ENCODE measurements around the gene STEAP1B. TPM values are rescaled to one million over a fixed set of nuclear protein-coding genes. Genes with fewer than 3 reads are reported as not detected.
"Not testable (repeated sequence)": the region's sequence is repeated elsewhere in the genome, so short reads cannot be mapped to it uniquely, and the experiment has no call there.

The STEAP1B gene
- polyA plus RNA-seq, 1 experiment, result 1.4 TPM

DNA sequence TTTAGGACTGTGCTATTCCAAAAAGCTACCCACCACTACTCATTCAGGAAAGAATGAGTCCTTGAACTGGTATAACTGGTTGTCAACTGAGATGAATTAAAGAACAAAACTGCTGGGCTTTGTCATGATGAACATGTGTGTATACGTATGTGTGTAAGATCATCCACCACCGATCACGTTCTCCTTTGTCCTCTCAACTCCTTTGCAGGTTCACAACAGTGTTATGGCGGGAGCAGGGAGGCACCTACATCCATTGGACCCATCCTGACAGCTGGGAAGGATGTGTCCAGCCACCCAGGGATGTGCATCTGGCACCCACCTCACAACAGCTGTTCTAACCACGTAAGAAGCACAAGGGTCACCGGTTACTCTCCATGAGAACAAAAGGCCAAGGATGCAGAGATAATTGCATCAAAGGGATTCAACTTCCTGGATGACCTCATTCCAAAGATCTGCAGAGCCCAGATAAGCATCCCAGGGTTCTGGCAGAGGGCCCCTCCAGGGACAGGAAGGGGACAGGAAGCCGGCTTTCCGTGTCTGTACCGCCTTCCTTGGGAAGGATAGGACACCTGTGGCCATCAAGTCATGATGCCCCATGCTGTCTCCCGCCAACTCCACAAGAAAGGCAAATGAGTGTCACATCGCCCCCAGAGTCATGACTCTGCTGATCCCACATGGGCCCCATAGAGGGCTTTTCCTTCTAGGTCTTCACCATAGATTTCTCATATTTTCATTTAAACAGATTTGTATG lies 66.1 kb downstream of the STEAP1B start:
- Histone ChIP-seq H3K4me3 (ENCODE audit: low read depth, low read length) (no peak overlapping the region), H3K27me3 (ENCODE audit: control insufficient read depth, insufficient read depth, low read length) (no peaks in the 10 kb centered on the region; the same call in 1 of the 2 replicates), H3K36me3 (ENCODE audit: control insufficient read depth, insufficient read depth, low read length) (no peaks in the 10 kb centered on the region)
- CTCF ChIA-PET, result interaction anchor here (0.6 to 2.3 kb wide), 2 partner anchors 12 to 508 kb away, joined by 3 to 9 read pairs; no protein-coding TSS in a partner anchor
- no peak for DNase-seq (ENCODE audit: low read depth)
- TF ChIP-seq, protein P1, sequence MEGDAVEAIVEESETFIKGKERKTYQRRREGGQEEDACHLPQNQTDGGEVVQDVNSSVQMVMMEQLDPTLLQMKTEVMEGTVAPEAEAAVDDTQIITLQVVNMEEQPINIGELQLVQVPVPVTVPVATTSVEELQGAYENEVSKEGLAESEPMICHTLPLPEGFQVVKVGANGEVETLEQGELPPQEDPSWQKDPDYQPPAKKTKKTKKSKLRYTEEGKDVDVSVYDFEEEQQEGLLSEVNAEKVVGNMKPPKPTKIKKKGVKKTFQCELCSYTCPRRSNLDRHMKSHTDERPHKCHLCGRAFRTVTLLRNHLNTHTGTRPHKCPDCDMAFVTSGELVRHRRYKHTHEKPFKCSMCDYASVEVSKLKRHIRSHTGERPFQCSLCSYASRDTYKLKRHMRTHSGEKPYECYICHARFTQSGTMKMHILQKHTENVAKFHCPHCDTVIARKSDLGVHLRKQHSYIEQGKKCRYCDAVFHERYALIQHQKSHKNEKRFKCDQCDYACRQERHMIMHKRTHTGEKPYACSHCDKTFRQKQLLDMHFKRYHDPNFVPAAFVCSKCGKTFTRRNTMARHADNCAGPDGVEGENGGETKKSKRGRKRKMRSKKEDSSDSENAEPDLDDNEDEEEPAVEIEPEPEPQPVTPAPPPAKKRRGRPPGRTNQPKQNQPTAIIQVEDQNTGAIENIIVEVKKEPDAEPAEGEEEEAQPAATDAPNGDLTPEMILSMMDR (IDR thresholded peaks at IDR 0.05; ENCODE audit: insufficient read depth, low read depth, low read length), result no peak
- POLR2A ChIA-PET, result no interaction called here

DNA sequence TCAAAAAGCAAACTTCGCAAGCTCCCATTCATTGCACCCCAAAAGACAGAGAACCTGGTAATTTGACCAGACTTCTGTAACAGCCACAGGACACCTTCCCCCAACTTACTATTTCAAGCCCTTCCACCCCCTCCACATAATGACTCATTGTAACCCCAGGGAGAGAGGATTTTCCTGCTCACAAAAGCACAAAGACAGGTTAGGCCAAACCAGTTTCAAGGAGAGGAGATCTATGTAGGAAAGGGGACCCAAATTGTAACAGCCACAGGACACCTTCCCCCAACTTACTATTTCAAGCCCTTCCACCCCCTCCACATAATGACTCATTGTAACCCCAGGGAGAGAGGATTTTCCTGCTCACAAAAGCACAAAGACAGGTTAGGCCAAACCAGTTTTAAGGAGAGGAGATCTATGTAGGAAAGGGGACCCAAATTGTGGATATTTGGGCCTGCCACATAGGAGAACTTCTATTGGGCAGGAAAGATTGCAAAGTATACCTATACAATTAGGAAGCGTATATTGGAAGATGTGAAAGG lies 66.8 kb downstream of the STEAP1B start:
- POLR2A ChIA-PET; H3K4me3 ChIP-seq (ENCODE audit: low read depth, low read length); H3K27me3 ChIP-seq (ENCODE audit: control insufficient read depth, insufficient read depth, low read length); DNase-seq (ENCODE audit: low read depth); H3K36me3 ChIP-seq (ENCODE audit: control insufficient read depth, insufficient read depth, low read length); CTCF ChIA-PET: not testable (repeated sequence)

DNA sequence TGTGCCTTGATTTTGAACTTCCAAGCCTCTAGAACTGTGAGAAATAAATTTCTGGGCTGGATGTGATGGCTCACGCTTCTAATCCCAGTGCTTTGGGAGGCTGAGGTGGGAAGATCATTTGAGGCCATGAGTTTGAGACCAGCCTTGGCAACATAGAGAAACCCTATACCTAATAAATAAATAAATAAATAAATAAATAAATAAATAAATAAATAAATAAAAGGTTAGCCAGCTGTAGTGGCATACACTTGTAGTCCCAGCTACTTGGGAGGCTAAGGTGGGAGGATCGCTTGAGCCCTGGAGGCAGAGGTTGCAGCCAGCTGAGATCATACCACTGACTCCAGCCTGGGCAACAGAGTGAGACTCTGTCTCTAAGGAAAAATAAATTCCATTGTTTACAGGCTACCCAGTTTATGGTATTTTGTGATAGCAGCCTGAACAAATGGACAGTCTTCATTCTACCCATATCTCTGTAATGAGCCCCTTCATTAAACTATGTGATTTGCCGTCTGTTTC lies 67.7 kb downstream of the STEAP1B start:
- no peaks in the 10 kb centered on the region for H3K27me3 ChIP-seq (ENCODE audit: control insufficient read depth, insufficient read depth, low read length)
- H3K4me3 ChIP-seq (ENCODE audit: low read depth, low read length), result no peak overlapping the region
- H3K36me3 ChIP-seq (ENCODE audit: control insufficient read depth, insufficient read depth, low read length), result no peaks in the 10 kb centered on the region
- ChIA-PET POLR2A (no interaction called here), CTCF (interaction anchor here (1.7 kb wide), 1 partner anchor 20 kb away, joined by 4 read pairs; no protein-coding TSS in a partner anchor)
- DNase-seq (ENCODE audit: low read depth), result no peak
- TF ChIP-seq, protein P1 (IDR thresholded peaks at IDR 0.05; ENCODE audit: insufficient read depth, low read depth, low read length), result no peak

DNA sequence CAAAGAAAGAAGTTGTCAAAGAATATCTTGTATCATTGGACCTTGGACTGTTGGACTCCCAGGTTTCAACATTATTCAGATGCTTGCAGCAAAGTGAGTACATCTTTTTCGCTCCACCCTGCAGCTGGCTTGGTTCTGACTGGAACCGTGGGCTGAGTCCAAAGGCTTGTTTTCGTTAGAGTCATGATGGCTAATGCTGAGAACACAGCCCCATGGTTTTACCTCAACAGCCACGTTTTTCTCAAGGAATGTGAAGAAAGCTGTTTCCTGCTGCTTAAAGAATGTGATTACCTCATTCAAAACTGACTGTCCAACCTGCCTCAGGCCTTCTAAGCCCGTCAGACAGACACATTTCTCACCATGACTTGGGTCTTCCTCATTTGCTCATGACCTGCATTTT lies 69.5 kb downstream of the STEAP1B start:
- Histone ChIP-seq H3K36me3 (ENCODE audit: control insufficient read depth, insufficient read depth, low read length) (no peaks in the 10 kb centered on the region), H3K4me3 (ENCODE audit: low read depth, low read length) (no peak overlapping the region), H3K27me3 (ENCODE audit: control insufficient read depth, insufficient read depth, low read length) (no peaks in the 10 kb centered on the region)
- ChIA-PET POLR2A (no interaction called here), CTCF (interaction anchor here (0.9 to 1.7 kb wide), 2 partner anchors 18 to 22 kb away, joined by 3 to 4 read pairs; no protein-coding TSS in a partner anchor)
- peak; percentile 9 for DNase-seq (ENCODE audit: low read depth)
- TF ChIP-seq, protein P1 (IDR thresholded peaks at IDR 0.05; ENCODE audit: insufficient read depth, low read depth, low read length), result no peak

DNA sequence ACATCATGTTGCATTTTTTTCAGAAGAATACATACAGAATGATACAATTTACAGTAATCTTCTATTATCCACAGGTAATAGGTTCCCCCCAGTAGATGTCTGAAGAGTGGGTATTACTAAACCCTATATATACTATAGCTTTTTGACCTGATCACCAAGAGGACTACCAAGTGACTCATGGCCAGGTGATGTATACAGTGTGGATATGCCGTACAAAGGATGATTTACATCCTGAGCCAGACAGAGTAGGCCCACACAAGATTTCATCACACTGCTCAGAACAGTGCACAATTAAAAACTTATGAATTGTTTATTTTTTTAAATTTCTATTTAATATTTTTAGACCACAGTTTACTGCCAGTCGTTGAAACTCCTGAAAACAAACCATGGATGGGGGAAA lies 70.6 kb downstream of the STEAP1B start:
- ChIA-PET POLR2A (no interaction called here), CTCF (interaction anchor here (1.5 kb wide), 1 partner anchor 22 kb away, joined by 4 read pairs; no protein-coding TSS in a partner anchor)
- no peak overlapping the region for H3K4me3 ChIP-seq (ENCODE audit: low read depth, low read length)
- DNase-seq (ENCODE audit: low read depth), result no peak
- TF ChIP-seq, protein P1 (IDR thresholded peaks at IDR 0.05; ENCODE audit: insufficient read depth, low read depth, low read length), result no peak
- no peaks in the 10 kb centered on the region for H3K36me3 ChIP-seq (ENCODE audit: control insufficient read depth, insufficient read depth, low read length)
- no peaks in the 10 kb centered on the region for H3K27me3 ChIP-seq (ENCODE audit: control insufficient read depth, insufficient read depth, low read length)

Measured in BJ (cell line).